OCI-LY3 (cell line): ENCODE data around the gene OSTN.

Experiments
- CTCF ChIP-seq: fragments of 200-600, 300-600 bp; sonication (generic); IDR thresholded peaks from 2 replicates; pipeline ENCODE4 v1.5.1; 2014; ENCODE audit warnings: antibody characterized with exemption, low read length, low read depth
- EZH2phosphoT487 ChIP-seq: fragments of 200-600 bp; shearing (Covaris generic); IDR thresholded peaks from 2 replicates; pipeline ENCODE4 v1.6.1; 2018; ENCODE audit warnings: antibody characterized with exemption, mixed run types, low read depth

GRCh38 chr3:191301017-191301416 is 102.0 kb downstream of the OSTN start:
- no peak for TF ChIP-seq EZH2phosphoT487
- no peak for TF ChIP-seq CTCF
